DMS114 treated with DMSO at 0.1 percent for 48 hours (cell line): ENCODE results near the gene SAMSN1.

Experiments used
- DNase-seq: peaks from one replicate; lab custom pipeline; 2025; ENCODE audit not compliant: unreplicated experiment; lab: John Stamatoyannopoulos, UW

SAMSN1 gene

DNA sequence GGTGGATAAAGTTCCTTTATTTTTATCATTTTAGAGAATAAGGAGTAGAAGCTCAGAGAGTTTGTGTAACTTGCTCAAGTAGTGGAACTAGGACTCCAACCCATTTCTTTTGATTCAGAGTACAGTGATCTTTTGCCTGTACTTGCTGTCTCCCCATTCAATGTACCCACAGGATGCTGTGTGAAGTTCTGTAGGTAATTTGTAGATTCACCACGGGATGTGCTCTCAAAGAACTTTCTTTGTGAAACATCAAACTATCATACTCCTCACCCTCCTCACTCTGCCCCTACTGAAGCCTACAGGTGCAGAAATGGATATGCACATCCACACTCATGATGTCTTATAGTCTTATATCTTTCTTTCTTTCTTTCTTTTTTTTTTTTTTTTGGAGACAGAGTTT lies 97.3 kb downstream of the SAMSN1 start:
- no peak for DNase-seq

DNA sequence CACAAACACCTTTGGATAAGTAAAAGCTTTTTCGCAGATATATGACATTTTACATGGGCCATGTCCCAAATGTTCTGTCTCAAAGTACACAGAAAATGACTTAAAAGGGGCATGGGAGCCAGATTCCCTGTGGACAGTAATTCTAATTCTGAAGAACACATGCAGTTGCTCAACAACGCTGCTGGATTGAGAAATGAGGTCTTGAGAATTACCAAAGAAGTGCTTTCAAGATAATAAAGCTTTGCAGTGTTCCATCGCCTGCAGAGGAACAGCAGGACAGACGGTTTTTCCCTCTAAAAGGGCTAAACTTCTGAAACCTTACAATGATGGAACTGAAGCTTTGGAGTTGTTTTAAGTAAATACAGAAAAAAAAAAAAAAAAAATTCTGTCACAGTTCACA lies 107.9 kb downstream of the SAMSN1 start:
- DNase-seq: no peak

DNA sequence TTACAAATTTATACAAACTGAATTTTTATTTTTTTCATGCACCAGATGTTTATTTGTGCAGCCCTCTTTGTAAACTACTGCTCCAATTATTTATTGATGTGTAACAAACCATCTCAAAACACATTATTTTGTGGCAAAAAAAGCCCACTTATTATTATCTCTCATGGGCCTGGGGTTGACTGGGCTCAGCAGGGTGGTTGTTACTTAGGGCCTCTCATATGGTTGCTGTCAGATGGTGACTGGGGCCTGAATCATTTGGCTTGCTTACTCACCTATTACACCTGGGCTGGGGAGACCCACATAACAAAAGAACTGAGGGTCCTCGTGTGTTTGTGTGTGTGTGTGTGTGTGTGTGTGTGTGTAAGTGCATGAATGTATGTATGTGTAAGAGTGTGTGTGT lies 110.7 kb downstream of the SAMSN1 start:
- no peak for DNase-seq
